ENCODE results near the gene PCDHGB3. TPM values are rescaled to one million over a fixed set of nuclear protein-coding genes. Genes with fewer than 3 reads are reported as not detected.

PCDHGB3 gene
- total and polyA plus RNA-seq, 9 of the 15 experiments (the other 6 are each of a cell fraction or from before 2014, with no cell fraction given), result 0.05 to 0.19 (median 0.11) TPM; not detected in 2

DNA sequence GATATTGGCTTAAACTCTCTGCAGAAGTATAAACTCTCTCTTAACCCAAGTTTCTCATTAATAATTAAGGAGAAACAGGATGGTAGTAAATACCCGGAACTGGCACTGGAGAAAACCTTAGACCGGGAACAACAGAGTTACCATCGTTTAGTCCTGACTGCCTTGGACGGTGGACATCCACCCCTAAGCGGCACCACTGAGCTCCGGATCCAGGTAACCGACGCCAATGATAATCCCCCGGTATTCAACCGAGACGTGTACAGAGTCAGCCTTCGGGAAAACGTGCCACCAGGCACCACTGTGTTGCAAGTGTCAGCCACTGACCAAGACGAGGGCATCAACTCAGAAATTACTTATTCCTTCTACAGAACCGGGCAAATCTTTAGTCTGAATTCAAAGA, 28.6 kb downstream of the PCDHGB3 start:
- H3K27me3 ChIP-seq (ENCODE audit: control insufficient read depth in 2 of 2, insufficient read depth in 2 of 2, low read length in 2 of 2), result peaks cover 0 to 33% of the 10 kb centered on the region in 2 experiments; a peak in 4 of 5 replicates
- no peaks in the 10 kb centered on the region for H4K20me1 ChIP-seq (replicated peaks; ENCODE audit: control insufficient read depth, insufficient read depth, low read length)
- H2AFZ ChIP-seq (ENCODE audit: low read depth, low read length), result no peak overlapping the region
- ChIA-PET CTCF (ENCODE audit: low intra/inter-chr PET ratio) (no interaction called here), POLR2A (interaction anchor here (1.1 kb wide), 1 partner anchor 8 kb away, joined by 3 read pairs; no protein-coding TSS in a partner anchor)
- H3K4me1 ChIP-seq (replicated peaks in 1 of 2; ENCODE audit: control insufficient read depth in 2 of 2, insufficient read depth in 2 of 2, low read length in 2 of 2), result peaks cover 0 to 11% of the 10 kb centered on the region in 2 experiments; a peak in 3 of 5 replicates
- no peak overlapping the region for H3K4me3 ChIP-seq
- no TSS peak for BruUV-seq (replicated peaks)
- H3K27ac ChIP-seq (ENCODE audit: extremely low read depth, low read depth, low read length), result no peak overlapping the region
- intact Hi-C loops (cut with micrococcal nuclease), result no loop called here
- TF ChIP-seq, protein P1, sequence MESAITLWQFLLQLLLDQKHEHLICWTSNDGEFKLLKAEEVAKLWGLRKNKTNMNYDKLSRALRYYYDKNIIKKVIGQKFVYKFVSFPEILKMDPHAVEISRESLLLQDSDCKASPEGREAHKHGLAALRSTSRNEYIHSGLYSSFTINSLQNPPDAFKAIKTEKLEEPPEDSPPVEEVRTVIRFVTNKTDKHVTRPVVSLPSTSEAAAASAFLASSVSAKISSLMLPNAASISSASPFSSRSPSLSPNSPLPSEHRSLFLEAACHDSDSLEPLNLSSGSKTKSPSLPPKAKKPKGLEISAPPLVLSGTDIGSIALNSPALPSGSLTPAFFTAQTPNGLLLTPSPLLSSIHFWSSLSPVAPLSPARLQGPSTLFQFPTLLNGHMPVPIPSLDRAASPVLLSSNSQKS (CRISPR knock-in tag; IDR thresholded peaks at IDR 0.05), result no peak
- TF ChIP-seq PHTF2 (CRISPR knock-in tag; IDR thresholded peaks at IDR 0.05), result no peak
- TF ChIP-seq MEIS2 (IDR thresholded peaks at IDR 0.05; ENCODE audit: partially characterized antibody), result no peak
- TF ChIP-seq TAF7 (tag; IDR thresholded peaks at IDR 0.05), result no peak
- TF ChIP-seq, protein P2, sequence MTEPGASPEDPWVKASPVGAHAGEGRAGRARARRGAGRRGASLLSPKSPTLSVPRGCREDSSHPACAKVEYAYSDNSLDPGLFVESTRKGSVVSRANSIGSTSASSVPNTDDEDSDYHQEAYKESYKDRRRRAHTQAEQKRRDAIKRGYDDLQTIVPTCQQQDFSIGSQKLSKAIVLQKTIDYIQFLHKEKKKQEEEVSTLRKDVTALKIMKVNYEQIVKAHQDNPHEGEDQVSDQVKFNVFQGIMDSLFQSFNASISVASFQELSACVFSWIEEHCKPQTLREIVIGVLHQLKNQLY (CRISPR knock-in tag; conservative IDR thresholded peaks at IDR 0.05), result no peak
- 4% methylated on average over 15 of the region's 15 CpGs for WGBS (ENCODE audit: insufficient coverage, low coverage, missing lambda C conversion rate)
- DNase-seq (ENCODE audit: extremely low read depth in 1 of 4, low spot score in 3 of 4) (no peak), ATAC-seq (no peak), FAIRE-seq (no peak)
- no peaks in the 10 kb centered on the region for H3K9me1 ChIP-seq (ENCODE audit: control insufficient read depth, insufficient read depth, low read length)
- no peak overlapping the region for H3K4me2 ChIP-seq (ENCODE audit: insufficient read depth, low read length)
- H3K36me3 ChIP-seq (ENCODE audit: control insufficient read depth, insufficient read depth, low read length), result no peaks in the 10 kb centered on the region
- H3K79me2 ChIP-seq (ENCODE audit: control insufficient read depth, insufficient read depth, low read length), result no peaks in the 10 kb centered on the region
- no peak overlapping the region for H3K9ac ChIP-seq (ENCODE audit: insufficient read depth in 1 of 2, low read depth in 2 of 2, low read length in 2 of 2)
- peaks cover 2% of the 10 kb centered on the region; the same call in 1 of the 2 replicates for H3K9me3 ChIP-seq (replicated peaks; ENCODE audit: control insufficient read depth, insufficient read depth, low read depth, low read length)
- in situ Hi-C loops (cut with MboI), result no loop called here

All from K562 (cell line).